ENCODE measurements around the gene CGB3.
"Not testable (repeated sequence)": the region's sequence is repeated elsewhere in the genome, so short reads cannot be mapped to it uniquely, and the experiment has no call there.

The CGB3 gene

GRCh38 chr19:49042666-49043065 is 18.5 kb upstream of the CGB3 start:
- not testable (repeated sequence) for DNase-seq

- no peak for DNase-seq
These were observed 18.0 kb upstream of the CGB3 start for GRCh38 chr19:49042177-49042576.

- not testable (repeated sequence) for DNase-seq
These were observed 15.6 kb upstream of the CGB3 start for GRCh38 chr19:49039736-49040135.

GRCh38 chr19:49038557-49039276 is 14.6 kb upstream of the CGB3 start:
- DNase-seq: not testable (repeated sequence)

- not testable (repeated sequence) for DNase-seq
These were observed 14.0 kb upstream of the CGB3 start for GRCh38 chr19:49038111-49038510.

- DNase-seq: not testable (repeated sequence)
These were observed 12.7 kb upstream of the CGB3 start, which contains the start of gene CGB1 for GRCh38 chr19:49036815-49037214. CGB1 (minus strand) TSS chr19:49036895; CDS start chr19:49036711, 184 bp downstream.

GRCh38 chr19:49031642-49032301 is 7.6 kb upstream of the CGB3 start, which contains the start of gene CGB2:
CGB2 (plus strand) TSS chr19:49031890; CDS start chr19:49032096, 206 bp downstream.
- peak in 1 of 56 donors; percentile 5 for DNase-seq

- DNase-seq: not testable (repeated sequence)
These were observed 6.2 kb upstream of the CGB3 start for GRCh38 chr19:49030323-49030722.

GRCh38 chr19:49029749-49030148 is 5.6 kb upstream of the CGB3 start:
- not testable (repeated sequence) for DNase-seq

GRCh38 chr19:49028686-49029085 is 4.6 kb upstream of the CGB3 start:
- not testable (repeated sequence) for DNase-seq

- not testable (repeated sequence) for DNase-seq
These were observed 1.5 kb upstream of the CGB3 start for GRCh38 chr19:49025599-49025998.

GRCh38 chr19:49025088-49025487 is 955 bp upstream of the CGB3 start:
- not testable (repeated sequence) for DNase-seq

GRCh38 chr19:49022116-49022515 is 2.0 kb downstream of the CGB3 start:
- DNase-seq: no peak

GRCh38 chr19:49020931-49021895 is 2.9 kb downstream of the CGB3 start:
- DNase-seq: no peak

- no peak for DNase-seq
These were observed 3.8 kb downstream of the CGB3 start for GRCh38 chr19:49020342-49020741.

GRCh38 chr19:49019242-49019932 is 4.7 kb downstream of the CGB3 start:
- peak in 8 of 56 donors; percentile 2 to 21 (median 16) for DNase-seq

GRCh38 chr19:49018388-49019241 is 5.5 kb downstream of the CGB3 start:
- peak in 1 of 56 donors; percentile 12 for DNase-seq

GRCh38 chr19:49017666-49018351 is 6.3 kb downstream of the CGB3 start:
- peak in 11 of 56 donors; percentile 2 to 43 (median 22) for DNase-seq

- no peak for DNase-seq
These were observed 7.0 kb downstream of the CGB3 start, which contains the start of gene LHB for GRCh38 chr19:49017041-49017665. LHB (minus strand) TSS chr19:49017091; CDS start chr19:49017081, 10 bp downstream.
